ENCODE measurements around the gene LHX8. TPM values are rescaled to one million over a fixed set of nuclear protein-coding genes. Genes with fewer than 3 reads are reported as not detected.
"Not testable (repeated sequence)": the region's sequence is repeated elsewhere in the genome, so short reads cannot be mapped to it uniquely, and the experiment has no call there.

LHX8 gene
- total RNA-seq, 1 experiment from 2014 or later: not detected

DNA sequence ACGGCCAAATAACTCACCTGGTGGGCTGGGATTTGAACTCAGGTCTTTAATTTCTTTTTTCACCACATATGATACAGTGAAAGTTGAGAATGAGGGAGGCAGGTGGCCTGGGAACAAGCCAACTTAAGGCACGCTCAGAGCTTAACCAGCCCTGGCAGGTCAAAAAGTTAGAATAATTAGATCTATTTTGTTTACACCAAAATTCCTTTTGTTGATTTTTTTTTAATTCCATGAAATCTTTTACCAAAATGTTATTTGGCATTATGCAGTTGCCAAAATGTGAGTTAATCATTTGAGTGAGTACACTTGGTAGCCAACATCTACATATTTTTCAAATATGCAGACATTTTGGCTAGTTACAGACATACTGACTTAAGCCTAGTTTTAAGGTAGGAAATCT, 36.8 kb downstream of the LHX8 start:
- CTCF ChIA-PET: no interaction called here
- intact Hi-C loops (cut with micrococcal nuclease; ENCODE audit: unreplicated experiment): no loop called here
- DNase-seq: no peak
- Mint-ChIP-seq H3K36me3 (ENCODE audit: insufficient read depth, unreplicated experiment) (no peaks in the 10 kb centered on the region), H3K27ac (ENCODE audit: unreplicated experiment) (no peak overlapping the region), H3K9me3 (ENCODE audit: low read depth, unreplicated experiment) (no peaks in the 10 kb centered on the region), H3K27me3 (ENCODE audit: unreplicated experiment) (no peaks in the 10 kb centered on the region), H3K4me1 (ENCODE audit: low read depth, unreplicated experiment) (no peaks in the 10 kb centered on the region), H3K4me3 (ENCODE audit: low read depth, unreplicated experiment) (no peak overlapping the region)
- TF ChIP-seq, protein P1, sequence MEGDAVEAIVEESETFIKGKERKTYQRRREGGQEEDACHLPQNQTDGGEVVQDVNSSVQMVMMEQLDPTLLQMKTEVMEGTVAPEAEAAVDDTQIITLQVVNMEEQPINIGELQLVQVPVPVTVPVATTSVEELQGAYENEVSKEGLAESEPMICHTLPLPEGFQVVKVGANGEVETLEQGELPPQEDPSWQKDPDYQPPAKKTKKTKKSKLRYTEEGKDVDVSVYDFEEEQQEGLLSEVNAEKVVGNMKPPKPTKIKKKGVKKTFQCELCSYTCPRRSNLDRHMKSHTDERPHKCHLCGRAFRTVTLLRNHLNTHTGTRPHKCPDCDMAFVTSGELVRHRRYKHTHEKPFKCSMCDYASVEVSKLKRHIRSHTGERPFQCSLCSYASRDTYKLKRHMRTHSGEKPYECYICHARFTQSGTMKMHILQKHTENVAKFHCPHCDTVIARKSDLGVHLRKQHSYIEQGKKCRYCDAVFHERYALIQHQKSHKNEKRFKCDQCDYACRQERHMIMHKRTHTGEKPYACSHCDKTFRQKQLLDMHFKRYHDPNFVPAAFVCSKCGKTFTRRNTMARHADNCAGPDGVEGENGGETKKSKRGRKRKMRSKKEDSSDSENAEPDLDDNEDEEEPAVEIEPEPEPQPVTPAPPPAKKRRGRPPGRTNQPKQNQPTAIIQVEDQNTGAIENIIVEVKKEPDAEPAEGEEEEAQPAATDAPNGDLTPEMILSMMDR (IDR thresholded peaks at IDR 0.05; ENCODE audit: unreplicated experiment): no peak
- no TSS peak for BruUV-seq (replicated peaks)

DNA sequence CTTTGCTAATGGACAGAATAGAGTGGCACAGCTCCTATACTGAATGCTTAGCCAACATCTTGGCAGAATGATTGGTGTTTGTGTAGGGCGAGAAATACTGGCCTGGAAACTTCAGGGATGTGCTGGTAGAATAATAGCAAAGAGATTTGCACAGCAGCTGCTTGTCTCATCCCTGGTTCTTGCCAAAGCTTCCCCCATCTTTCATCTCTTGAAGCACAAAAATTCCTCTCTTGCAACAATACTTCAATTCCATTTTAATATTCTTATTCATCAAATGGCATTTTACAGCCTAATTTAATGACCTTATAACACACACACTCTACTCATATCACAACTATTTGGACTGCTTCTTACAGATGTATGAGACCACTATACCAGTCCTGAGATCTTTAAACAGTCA, 37.7 kb downstream of the LHX8 start:
- no peak overlapping the region for H3K27ac Mint-ChIP-seq (ENCODE audit: unreplicated experiment)
- BruUV-seq (replicated peaks): no TSS peak
- H3K4me3 Mint-ChIP-seq (ENCODE audit: low read depth, unreplicated experiment): no peak overlapping the region
- H3K36me3 Mint-ChIP-seq (ENCODE audit: insufficient read depth, unreplicated experiment): no peaks in the 10 kb centered on the region
- H3K4me1 Mint-ChIP-seq (ENCODE audit: low read depth, unreplicated experiment): no peaks in the 10 kb centered on the region
- no peaks in the 10 kb centered on the region for H3K27me3 Mint-ChIP-seq (ENCODE audit: unreplicated experiment)
- TF ChIP-seq, protein P1 (IDR thresholded peaks at IDR 0.05; ENCODE audit: unreplicated experiment): no peak
- no peak for DNase-seq
- no peaks in the 10 kb centered on the region for H3K9me3 Mint-ChIP-seq (ENCODE audit: low read depth, unreplicated experiment)
- intact Hi-C loops (cut with micrococcal nuclease; ENCODE audit: unreplicated experiment): no loop called here
- CTCF ChIA-PET: no interaction called here

DNA sequence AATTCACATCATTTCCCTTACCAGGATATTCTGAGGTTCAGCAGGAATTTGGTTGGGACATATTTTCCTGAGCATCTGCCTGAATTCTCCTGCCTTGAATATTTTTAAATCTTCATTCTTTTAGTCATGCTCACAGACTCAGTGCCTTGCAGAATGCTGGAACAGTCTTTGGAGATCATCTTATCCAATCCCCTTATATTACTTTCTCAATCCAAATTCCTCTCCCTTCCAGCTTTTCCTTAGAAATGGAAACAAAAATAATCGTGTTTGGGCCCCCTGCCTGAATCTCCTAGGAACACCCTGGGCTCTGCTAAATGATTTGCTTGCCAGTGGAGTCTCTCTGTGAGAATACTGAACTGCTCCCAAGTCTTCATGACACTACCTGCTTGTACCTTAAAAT, 38.4 kb downstream of the LHX8 start:
- CTCF ChIA-PET: interaction anchor here (0.7 kb wide), 1 partner anchor 24 kb away, joined by 9 read pairs; no protein-coding TSS in a partner anchor
- H3K27ac Mint-ChIP-seq (ENCODE audit: unreplicated experiment): no peak overlapping the region
- no peaks in the 10 kb centered on the region for H3K36me3 Mint-ChIP-seq (ENCODE audit: insufficient read depth, unreplicated experiment)
- H3K27me3 Mint-ChIP-seq (ENCODE audit: unreplicated experiment): no peaks in the 10 kb centered on the region
- TF ChIP-seq, protein P1 (IDR thresholded peaks at IDR 0.05; ENCODE audit: unreplicated experiment): no peak
- H3K9me3 Mint-ChIP-seq (ENCODE audit: low read depth, unreplicated experiment): no peaks in the 10 kb centered on the region
- no peaks in the 10 kb centered on the region for H3K4me1 Mint-ChIP-seq (ENCODE audit: low read depth, unreplicated experiment)
- intact Hi-C loops (cut with micrococcal nuclease; ENCODE audit: unreplicated experiment): no loop called here
- no peak overlapping the region for H3K4me3 Mint-ChIP-seq (ENCODE audit: low read depth, unreplicated experiment)
- no TSS peak for BruUV-seq (replicated peaks)
- no peak for DNase-seq

DNA sequence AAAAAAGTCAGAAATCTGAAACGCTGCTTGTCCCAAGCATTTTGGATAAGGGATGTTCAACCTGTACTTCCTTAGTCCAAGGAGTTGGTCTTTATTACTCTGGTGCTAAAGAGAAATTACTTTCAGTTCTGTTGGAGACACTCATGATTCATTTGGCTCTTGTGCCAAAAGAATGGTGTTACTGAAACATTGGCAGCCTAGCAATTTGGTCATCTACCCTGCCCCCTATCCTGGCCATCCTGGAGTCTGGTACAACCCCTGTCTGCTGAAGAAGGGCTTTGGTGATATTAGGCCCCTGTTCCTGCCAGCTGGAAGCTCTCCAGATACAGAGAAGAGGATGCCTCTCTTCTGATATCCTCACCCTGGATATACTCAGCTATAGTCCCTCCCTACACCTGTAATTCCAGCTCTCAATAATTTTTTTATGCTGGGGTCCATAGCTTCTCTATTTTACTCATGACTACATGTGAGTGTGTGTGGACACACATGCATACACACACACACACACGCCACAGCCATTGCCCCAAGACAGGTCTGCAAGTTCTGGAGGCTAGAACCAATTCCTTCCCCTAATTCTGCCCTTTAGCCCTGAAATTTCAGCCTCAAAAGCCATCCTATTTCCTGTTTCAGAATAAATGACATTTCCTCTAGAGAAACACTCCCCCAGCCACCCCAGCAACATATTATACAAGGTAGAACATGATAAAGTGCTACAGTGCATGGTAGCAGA, 40.0 kb downstream of the LHX8 start:
- TF ChIP-seq, protein P1 (IDR thresholded peaks at IDR 0.05; ENCODE audit: unreplicated experiment): no peak
- no peak for DNase-seq
- H3K27me3 Mint-ChIP-seq (ENCODE audit: unreplicated experiment): no peaks in the 10 kb centered on the region
- H3K36me3 Mint-ChIP-seq (ENCODE audit: insufficient read depth, unreplicated experiment): no peaks in the 10 kb centered on the region
- no peaks in the 10 kb centered on the region for H3K9me3 Mint-ChIP-seq (ENCODE audit: low read depth, unreplicated experiment)
- no TSS peak for BruUV-seq (replicated peaks)
- H3K4me3 Mint-ChIP-seq (ENCODE audit: low read depth, unreplicated experiment): no peak overlapping the region
- intact Hi-C loops (cut with micrococcal nuclease; ENCODE audit: unreplicated experiment): no loop called here
- H3K27ac Mint-ChIP-seq (ENCODE audit: unreplicated experiment): no peak overlapping the region
- no peaks in the 10 kb centered on the region for H3K4me1 Mint-ChIP-seq (ENCODE audit: low read depth, unreplicated experiment)
- CTCF ChIA-PET: no interaction called here

DNA sequence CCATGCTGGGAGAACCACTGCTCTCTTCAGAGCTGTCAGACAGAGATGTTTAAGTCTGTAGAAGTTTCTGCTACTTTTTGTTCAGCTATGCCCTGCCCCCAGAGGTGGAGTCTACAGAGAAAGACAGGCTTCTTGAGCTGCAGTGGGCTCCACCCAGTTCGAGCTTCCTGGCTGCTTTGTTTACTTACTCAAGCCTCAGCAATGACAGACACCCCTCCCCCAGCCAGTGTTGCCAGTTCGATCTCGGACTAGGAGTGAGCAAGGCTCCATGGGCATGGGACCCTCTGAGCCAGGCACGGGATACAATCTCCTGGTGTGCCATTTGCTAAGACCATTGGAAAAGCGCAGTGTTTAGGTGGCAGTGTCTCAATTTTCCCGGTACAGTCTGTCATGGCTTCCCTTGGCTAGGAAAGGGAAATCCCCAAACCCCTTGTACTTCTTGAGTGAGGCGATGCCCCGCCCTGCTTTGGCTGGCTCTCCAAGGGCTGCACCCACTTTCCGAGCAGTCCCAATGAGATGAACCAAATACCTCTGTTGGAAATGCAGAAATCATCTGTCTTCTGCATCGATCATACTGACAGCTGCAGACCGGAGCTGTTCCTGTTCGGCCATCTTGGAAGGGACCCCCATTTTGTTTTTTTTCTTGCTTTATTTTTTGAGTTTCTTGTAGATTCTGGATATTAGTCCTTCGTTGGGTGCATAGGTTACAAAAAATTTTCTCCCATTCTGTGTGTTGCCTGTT, 47.2 kb downstream of the LHX8 start:
- H3K36me3 Mint-ChIP-seq (ENCODE audit: insufficient read depth, unreplicated experiment); intact Hi-C loops (cut with micrococcal nuclease; ENCODE audit: unreplicated experiment); H3K27ac Mint-ChIP-seq (ENCODE audit: unreplicated experiment); H3K4me1 Mint-ChIP-seq (ENCODE audit: low read depth, unreplicated experiment); BruUV-seq (replicated peaks); H3K9me3 Mint-ChIP-seq (ENCODE audit: low read depth, unreplicated experiment); H3K4me3 Mint-ChIP-seq (ENCODE audit: low read depth, unreplicated experiment); H3K27me3 Mint-ChIP-seq (ENCODE audit: unreplicated experiment); CTCF ChIA-PET; DNase-seq: not testable (repeated sequence)
